H1 (cell line): ENCODE data around the gene EXO1. TPM values are rescaled to one million over a fixed set of nuclear protein-coding genes. Genes with fewer than 3 reads are reported as not detected.

ENCODE experiments used
- CTCF ChIA-PET: fragments of 300-600 bp; sonication (Branson Sonifier 250); formaldehyde crosslinking; loops from one replicate; lab custom pipeline; 2021; ENCODE audit not compliant: partially characterized antibody; lab: Charles Lee
- POLR2A ChIA-PET: fragments of 300-600 bp; sonication (Branson Sonifier 250); formaldehyde crosslinking; loops from one replicate; lab custom pipeline; 2021; ENCODE audit warnings: inconsistent platforms; ENCODE audit not compliant: partially characterized antibody; lab: Charles Lee
- DNase-seq, 2 experiments: peaks; one replicate each; pipeline versions ENCODE4 v3.0.0 to v3.0.0-alpha.2; 2010 to 2022; ENCODE audit warnings: low spot score in 2 of 2, low read depth in 1 of 2, mixed read lengths in 1 of 2
- FAIRE-seq: peaks from 2 replicates; lab custom pipeline; 2011; peaks lifted over from hg19 to GRCh38; lab: Jason Lieb, UNC
- H2AFZ ChIP-seq: 2 replicates; pipeline ENCODE4 v1.8.1; 2012; ENCODE audit warnings: low read length, inconsistent platforms
- H2AK5ac ChIP-seq: 2 replicates; pipeline ENCODE4 v1.6.1; 2013; ENCODE audit warnings: low read depth, low read length
- H2BK120ac ChIP-seq: replicated peaks from 2 replicates; pipeline ENCODE3; 2013; ENCODE audit warnings: low read depth, low read length, inconsistent platforms
- H2BK12ac ChIP-seq: 2 replicates; pipeline ENCODE4 v1.6.1; 2013; ENCODE audit warnings: low read depth, low read length
- H2BK15ac ChIP-seq: 2 replicates; pipeline ENCODE4 v1.6.1; 2013; ENCODE audit warnings: low read length
- H2BK20ac ChIP-seq: 2 replicates; pipeline ENCODE4 v1.6.1; 2013; ENCODE audit warnings: low read length
- H2BK5ac ChIP-seq: 2 replicates; pipeline ENCODE4 v1.6.1; 2013; ENCODE audit warnings: low read depth, low read length
- H3K14ac ChIP-seq: 2 replicates; pipeline ENCODE4 v1.6.1; 2013; ENCODE audit warnings: inconsistent platforms; ENCODE audit not compliant: insufficient read length
- H3K18ac ChIP-seq: 2 replicates; pipeline ENCODE4 v1.6.1; 2013; ENCODE audit warnings: low read length; ENCODE audit errors: extremely low read depth
- H3K23ac ChIP-seq: 2 replicates; pipeline ENCODE4 v1.6.1; 2013; ENCODE audit warnings: inconsistent platforms; ENCODE audit not compliant: insufficient read length
- H3K23me2 ChIP-seq: 2 replicates; pipeline ENCODE4 v1.6.1; 2013; ENCODE audit warnings: low read depth, low read length
- H3K27ac ChIP-seq: 2 replicates; pipeline ENCODE4 v1.6.1; 2011; ENCODE audit warnings: low read depth, low read length, inconsistent platforms
- H3K27me3 ChIP-seq, 4 experiments: replicated peaks in 1 of 4; 1 replicate in 1 of 4; 2 replicates in 3 of 4; pipeline versions ENCODE4 v1.6.1 to v1.8.1; 2011 to 2013; ENCODE audit warnings: low read length in 3 of 4, mild to moderate bottlenecking in 3 of 4, inconsistent platforms in 2 of 4, mixed read lengths in 2 of 4, moderate library complexity in 1 of 4; ENCODE audit not compliant: control insufficient read depth in 3 of 4, insufficient read depth in 3 of 4; ENCODE audit errors: extremely low read depth in 1 of 4
- H3K36me3 ChIP-seq, 4 experiments: 2 replicates each; pipeline versions ENCODE4 v1.6.1 to v1.8.1; 2011 to 2013; ENCODE audit warnings: mild to moderate bottlenecking in 4 of 4, low read length in 3 of 4, moderate library complexity in 2 of 4, control low read depth in 1 of 4, inconsistent platforms in 1 of 4; ENCODE audit not compliant: insufficient read depth in 4 of 4, control insufficient read depth in 2 of 4
- H3K4ac ChIP-seq: replicated peaks from 2 replicates; pipeline ENCODE3; 2013; ENCODE audit warnings: low read length, low read depth, mixed read lengths, inconsistent platforms; ENCODE audit not compliant: insufficient read length
- H3K4me1 ChIP-seq, 4 experiments: replicated peaks in 1 of 4; 1 replicate in 1 of 4; 2 replicates in 3 of 4; pipeline versions ENCODE4 v1.6.1 to v1.8.1; 2011 to 2013; ENCODE audit warnings: low read length in 3 of 4, inconsistent platforms in 2 of 4, mixed read lengths in 1 of 4; ENCODE audit not compliant: insufficient read depth in 4 of 4, control insufficient read depth in 3 of 4
- H3K4me2 ChIP-seq, 2 experiments: 2 replicates each; pipeline versions ENCODE4 v1.6.1 to v1.8.1; 2011 to 2013; ENCODE audit warnings: low read depth in 2 of 2, low read length in 2 of 2, control low read depth in 1 of 2, inconsistent platforms in 1 of 2, mild to moderate bottlenecking in 1 of 2; ENCODE audit not compliant: insufficient read depth in 1 of 2
- H3K4me3 ChIP-seq, 4 experiments: fragments of 200-600, 300-600 bp in 1 of 4; sonication (generic), shearing (Covaris generic), sonication (Bioruptor Twin) in 1 of 4; 2 replicates each; pipeline versions ENCODE4 v1.5.1 to v1.8.1; 2011 to 2016; ENCODE audit warnings: low read length in 4 of 4, low read depth in 3 of 4, control low read depth in 2 of 4, inconsistent platforms in 2 of 4, mild to moderate bottlenecking in 2 of 4, mixed read lengths in 1 of 4, moderate library complexity in 1 of 4; ENCODE audit not compliant: insufficient read depth in 2 of 4; ENCODE audit errors: extremely low read depth in 1 of 4
- H3K56ac ChIP-seq: replicated peaks from 2 replicates; pipeline ENCODE3; 2013; ENCODE audit warnings: low read depth, mild to moderate bottlenecking, mixed read lengths, low read length, inconsistent platforms; ENCODE audit not compliant: insufficient read length
- H3K79me1 ChIP-seq: 2 replicates; pipeline ENCODE4 v1.6.1; 2013; ENCODE audit warnings: low read depth, low read length, control low read depth
- H3K79me2 ChIP-seq, 2 experiments: 2 replicates each; pipeline versions ENCODE4 v1.6.1 to v1.8.1; 2012 to 2013; ENCODE audit warnings: low read length in 2 of 2, mild to moderate bottlenecking in 2 of 2, inconsistent platforms in 1 of 2; ENCODE audit not compliant: insufficient read depth in 2 of 2, control insufficient read depth in 1 of 2
- H3K9ac ChIP-seq, 4 experiments: replicated peaks in 1 of 4; 1 replicate in 1 of 4; 2 replicates in 3 of 4; pipeline versions ENCODE4 v1.6.1 to v1.8.1; 2011 to 2013; ENCODE audit warnings: low read depth in 3 of 4, low read length in 3 of 4, control low read depth in 2 of 4, mild to moderate bottlenecking in 2 of 4, moderate library complexity in 2 of 4, inconsistent platforms in 1 of 4; ENCODE audit errors: extremely low read depth in 1 of 4
- H3K9me3 ChIP-seq, 2 experiments: 2 replicates each; pipeline versions ENCODE4 v1.6.1 to v1.8.1; 2012 to 2013; ENCODE audit warnings: mild to moderate bottlenecking in 2 of 2, moderate library complexity in 2 of 2, control low read depth in 1 of 2, inconsistent platforms in 1 of 2, low read depth in 1 of 2, low read length in 1 of 2, mixed read lengths in 1 of 2; ENCODE audit not compliant: insufficient read depth in 2 of 2
- H4K20me1 ChIP-seq, 2 experiments: replicated peaks in 1 of 2; 2 replicates each; pipeline versions ENCODE3 to v1.8.1; 2011 to 2013; ENCODE audit warnings: inconsistent platforms in 2 of 2, low read length in 2 of 2, mild to moderate bottlenecking in 1 of 2; ENCODE audit not compliant: insufficient read depth in 2 of 2, control insufficient read depth in 1 of 2
- H4K5ac ChIP-seq: 2 replicates; pipeline ENCODE4 v1.6.1; 2013; ENCODE audit warnings: low read length, low read depth, mixed read lengths, inconsistent platforms; ENCODE audit not compliant: insufficient read length
- H4K8ac ChIP-seq: 2 replicates; pipeline ENCODE4 v1.8.0; 2013; ENCODE audit warnings: mild to moderate bottlenecking, moderate library complexity, low read length, inconsistent platforms; ENCODE audit not compliant: insufficient read depth; ENCODE audit errors: extremely low read depth
- H4K91ac ChIP-seq: replicated peaks from 2 replicates; pipeline ENCODE3; 2013; ENCODE audit warnings: low read length, mixed read lengths, inconsistent platforms; ENCODE audit not compliant: insufficient read length
- CEBPB ChIP-seq: IDR thresholded peaks from 2 replicates; pipeline ENCODE4 v1.6.1; 2012; ENCODE audit warnings: low read depth, low read length
- EP300 ChIP-seq, 2 experiments: IDR thresholded peaks; 1 replicate in 1 of 2; 2 replicates in 1 of 2; pipeline ENCODE4 v1.6.1; 2011 to 2012; ENCODE audit warnings: low read depth in 2 of 2, low read length in 2 of 2, mild to moderate bottlenecking in 2 of 2, borderline replicate concordance in 1 of 2, inconsistent platforms in 1 of 2, moderate library complexity in 1 of 2
- HDAC6 ChIP-seq: IDR thresholded peaks from one replicate; pipeline ENCODE4 v1.7.1; 2012; ENCODE audit warnings: low read depth, mild to moderate bottlenecking, inconsistent platforms, low read length, moderate library complexity
- SIRT6 ChIP-seq: IDR thresholded peaks from one replicate; pipeline ENCODE4 v1.7.1; 2012; ENCODE audit warnings: low read length, inconsistent platforms
- SP1 ChIP-seq: IDR thresholded peaks from 2 replicates; pipeline ENCODE4 v1.6.1; 2011; ENCODE audit warnings: low read depth, low read length
- TBP ChIP-seq: IDR thresholded peaks from 2 replicates; pipeline ENCODE4 v1.6.1; 2011; ENCODE audit warnings: low read depth, low read length, improper control_type of control experiment
- YY1 ChIP-seq: IDR thresholded peaks from 2 replicates; pipeline ENCODE4 v1.6.1; 2011; ENCODE audit warnings: low read depth, mild to moderate bottlenecking, low read length
- WGBS, 2 experiments: shearing (Covaris generic) in 1 of 2; methylation state at CpG; one replicate each; pipeline versions ENCODE4 v1.1.6 to v1.1.7; 2013 to 2015; ENCODE audit warnings: low lambda C conversion rate in 2 of 2, mixed read lengths in 2 of 2, inconsistent platforms in 1 of 2, low coverage in 1 of 2, missing lambda C conversion rate in 1 of 2; ENCODE audit not compliant: insufficient replicate concordance in 2 of 2, insufficient coverage in 1 of 2, insufficient read length in 1 of 2; ENCODE audit errors: extremely low coverage in 1 of 2, missing lambda C conversion rate in 1 of 2; 5-methylcytosine and 5-hydroxymethylcytosine counted together
- polyA plus RNA-seq, 7 experiments: library from polyadenylated mRNA; depleted of rRNA in 3 of 7; stranded (reverse) in 5 of 7; unstranded in 2 of 7; fragments of >200 nt in 5 of 7; fragments of 200-250 nt in 2 of 7; gene quantifications; 1 replicate in 5 of 7; 2 replicates in 1 of 7; 4 replicates in 1 of 7; pipeline versions ENCODE4 v1.2.1 to v1.2.3, GENCODE V29; 2011 to 2013; ENCODE audit warnings: missing spikeins in 2 of 7, mixed read lengths in 2 of 7
- total RNA-seq: library from RNA; stranded (reverse); fragmentation: NEBNext Ultra II Directional; extraction: Animal tissue kit (Norgen Biotek cat#: 25700); gene quantifications from 2 replicates; pipeline ENCODE4 v1.2.1, GENCODE V29; 2021
- TF ChIP-seq, protein P1 (sequence below): IDR thresholded peaks from 2 replicates; pipeline ENCODE4 v1.6.1; 2012; ENCODE audit warnings: inconsistent platforms

The EXO1 gene
- total and polyA plus RNA-seq, 2 of the 8 experiments (the other 6 are each of a cell fraction or from before 2014, with no cell fraction given): 9.2 to 43.0 TPM

DNA sequence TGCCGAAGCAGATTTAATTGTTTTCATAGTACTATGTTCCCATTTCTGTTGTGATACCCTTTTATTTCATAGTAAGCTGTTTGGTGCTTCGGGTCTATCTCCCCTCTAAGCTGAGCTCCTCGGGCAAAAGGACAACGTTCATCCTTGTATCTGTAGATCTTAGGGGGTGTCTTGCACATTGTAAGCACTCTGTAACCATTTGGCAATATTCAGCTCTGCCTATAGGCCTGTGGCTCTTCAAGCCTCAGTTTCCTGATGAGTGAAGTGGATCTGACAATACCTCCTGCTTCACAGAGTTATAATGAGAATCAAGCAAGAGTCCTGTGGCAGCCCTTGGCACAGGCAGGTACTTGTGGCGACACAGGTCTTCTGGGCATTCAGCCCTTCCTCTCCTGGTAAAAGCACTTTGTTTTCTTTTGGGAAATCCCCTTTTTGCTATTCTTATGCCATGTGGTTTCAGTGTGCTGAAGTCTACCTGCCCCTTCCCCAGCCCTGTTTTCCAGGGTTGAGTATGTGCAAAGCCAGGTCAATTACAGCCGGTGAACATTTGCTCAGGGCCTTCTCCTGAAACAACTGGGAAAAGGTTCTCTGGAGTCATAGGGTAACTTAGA lies 8.5 kb upstream of the EXO1 start:
- CTCF ChIA-PET: interaction anchor here (0.9 to 4.2 kb wide), 4 partner anchors 8 to 234 kb away, joined by 3 to 22 read pairs (median 4); no protein-coding TSS in a partner anchor
- no peak overlapping the region for H3K4me3 ChIP-seq
- no peak for FAIRE-seq

More for the DNA sequence above, 8.5 kb upstream of the EXO1 start:
- DNase-seq: no peak
- no peaks in the 10 kb centered on the region for H3K36me3 ChIP-seq
- WGBS, 2 experiments: 96% methylated on average over 6 of the region's 6 CpGs; no CpG with 5 or more reads in 1 of the 2 experiments
- H2BK15ac ChIP-seq: no peak overlapping the region
- TF ChIP-seq CEBPB (no peak), SIRT6 (no peak), HDAC6 (no peak), TBP (no peak), SP1 (no peak), YY1 (no peak), EP300 (IDR thresholded peaks at IDR 0.05; ENCODE audit: borderline replicate concordance in 1 of 2, low read depth in 2 of 2, low read length in 2 of 2) (no peak)
- TF ChIP-seq, protein P1, sequence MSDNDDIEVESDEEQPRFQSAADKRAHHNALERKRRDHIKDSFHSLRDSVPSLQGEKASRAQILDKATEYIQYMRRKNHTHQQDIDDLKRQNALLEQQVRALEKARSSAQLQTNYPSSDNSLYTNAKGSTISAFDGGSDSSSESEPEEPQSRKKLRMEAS: no peak
- H3K79me1 ChIP-seq: no peaks in the 10 kb centered on the region
- no peak overlapping the region for H2BK5ac ChIP-seq
- no peaks in the 10 kb centered on the region for H3K9me3 ChIP-seq
- H3K4me2 ChIP-seq: no peak overlapping the region
- H3K4me1 ChIP-seq: no peaks in the 10 kb centered on the region
- H3K56ac ChIP-seq: no peak overlapping the region
- POLR2A ChIA-PET: interaction anchor here (0.9 to 1.9 kb wide), 2 partner anchors 8 to 231 kb away, joined by 3 to 8 read pairs; partner anchors contain the start of gene EXO1
- H4K8ac ChIP-seq: no peak overlapping the region
- H2BK120ac ChIP-seq: no peak overlapping the region
- 0 out of 2 replicates have a peak overlapping the region, but pooled peaks have one; percentile 49 for H2AFZ ChIP-seq
- no peak overlapping the region for H3K18ac ChIP-seq
- no peak overlapping the region for H3K27ac ChIP-seq
- no peak overlapping the region for H3K14ac ChIP-seq
- H3K23ac ChIP-seq: no peak overlapping the region
- H2AK5ac ChIP-seq: no peak overlapping the region
- no peaks in the 10 kb centered on the region for H3K27me3 ChIP-seq
- no peak overlapping the region for H4K91ac ChIP-seq
- no peak overlapping the region for H4K5ac ChIP-seq
- no peak overlapping the region for H3K9ac ChIP-seq
- no peaks in the 10 kb centered on the region for H4K20me1 ChIP-seq
- H2BK12ac ChIP-seq: no peak overlapping the region
- no peak overlapping the region for H2BK20ac ChIP-seq
- no peak overlapping the region for H3K4ac ChIP-seq
- H3K79me2 ChIP-seq: no peaks in the 10 kb centered on the region
- H3K23me2 ChIP-seq: no peaks in the 10 kb centered on the region
